ENCODE measurements around the gene RABAC1.

RABAC1 gene

GRCh38 chr19:41910240-41910991 lies 48.7 kb downstream of the RABAC1 start:
- Mint-ChIP-seq H3K36me3 (ENCODE audit: insufficient read depth) (peaks cover 65% of the 10 kb centered on the region), H3K4me3 (no peak overlapping the region), H3K27ac (peak overlapping the region; percentile 80 to 81), H3K9me3 (no peaks in the 10 kb centered on the region), H3K27me3 (peaks cover 8 to 13% of the 10 kb centered on the region in 2 donors), H3K4me1 (ENCODE audit: low read depth in 2 of 2) (peaks cover 48 to 49% of the 10 kb centered on the region in 2 donors)
- no peak for DNase-seq
- ATAC-seq (replicated peaks) = peak; percentile 4

DNA sequence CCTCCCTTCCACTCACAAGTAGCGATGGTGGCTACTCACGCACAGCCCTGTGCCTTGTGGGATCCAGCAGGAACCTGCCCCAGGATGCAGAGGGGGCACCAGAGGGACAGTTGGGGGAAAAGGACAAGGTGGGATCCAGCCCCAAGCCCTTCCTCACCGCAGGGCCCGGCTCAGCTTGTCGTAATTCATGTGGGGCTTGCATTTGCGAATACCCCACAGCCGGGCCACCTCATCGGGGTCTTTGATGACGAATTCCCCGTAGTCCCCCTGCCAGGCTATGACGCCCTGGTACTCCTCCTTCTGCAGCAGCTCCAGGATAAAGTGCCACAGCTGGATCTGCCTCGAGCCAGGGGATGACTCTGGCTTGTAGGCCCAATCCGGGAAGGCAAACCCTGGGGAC lies 49.4 kb downstream of the RABAC1 start:
- ATAC-seq (replicated peaks) (no peak), DNase-seq (no peak)
- Mint-ChIP-seq H3K27me3 (peaks cover 8 to 13% of the 10 kb centered on the region in 2 donors), H3K4me1 (ENCODE audit: low read depth in 2 of 2) (peaks cover 51 to 52% of the 10 kb centered on the region in 2 donors), H3K4me3 (no peak overlapping the region), H3K27ac (peak overlapping the region; percentile 81 to 82), H3K36me3 (ENCODE audit: insufficient read depth) (peaks cover 72% of the 10 kb centered on the region), H3K9me3 (no peaks in the 10 kb centered on the region)

DNA sequence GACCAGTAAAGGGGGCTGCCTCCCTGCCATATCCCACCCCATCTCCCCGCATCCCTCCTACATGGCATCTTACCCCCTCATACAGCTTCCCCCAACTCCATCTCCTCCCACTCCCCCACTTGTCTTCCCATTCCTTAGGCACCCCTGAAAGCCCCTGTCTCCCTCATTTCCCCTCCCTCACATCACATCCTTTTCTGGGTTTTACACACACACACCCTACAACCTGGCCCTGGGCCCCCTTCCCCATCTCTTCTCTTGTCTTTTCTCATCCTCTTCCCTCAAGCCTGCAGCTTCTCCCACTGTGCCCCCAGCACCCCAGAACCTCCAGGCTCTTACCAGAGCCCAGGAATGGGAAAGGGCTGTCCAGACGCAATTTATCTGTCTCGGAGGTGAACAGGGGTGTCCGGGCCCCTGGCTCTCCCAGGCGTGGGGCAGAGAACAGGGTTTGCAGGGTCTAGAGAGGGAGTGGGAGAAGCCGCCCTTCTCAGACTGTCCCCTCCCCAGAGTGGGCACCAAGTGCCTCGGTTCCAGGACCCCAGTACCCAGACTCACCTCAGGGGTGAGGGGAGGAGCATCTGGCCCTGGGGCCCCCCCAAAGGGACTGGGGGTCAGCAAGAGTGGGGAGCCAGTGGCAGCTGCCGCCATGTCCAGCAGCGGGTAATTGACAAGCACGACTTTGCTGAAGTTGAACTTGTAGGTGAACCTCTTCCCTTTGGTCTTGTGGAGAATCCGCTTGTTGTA lies 50.2 kb downstream of the RABAC1 start:
- ATAC-seq (replicated peaks) = no peak
- Mint-ChIP-seq H3K27me3 (peaks cover 6 to 8% of the 10 kb centered on the region in 2 donors), H3K4me3 (no peak overlapping the region), H3K9me3 (no peaks in the 10 kb centered on the region), H3K4me1 (ENCODE audit: low read depth in 2 of 2) (peaks cover 53% of the 10 kb centered on the region in 2 donors), H3K36me3 (ENCODE audit: insufficient read depth) (peaks cover 77% of the 10 kb centered on the region), H3K27ac (peak overlapping the region; percentile 67 to 82)
- DNase-seq = no peak

DNA sequence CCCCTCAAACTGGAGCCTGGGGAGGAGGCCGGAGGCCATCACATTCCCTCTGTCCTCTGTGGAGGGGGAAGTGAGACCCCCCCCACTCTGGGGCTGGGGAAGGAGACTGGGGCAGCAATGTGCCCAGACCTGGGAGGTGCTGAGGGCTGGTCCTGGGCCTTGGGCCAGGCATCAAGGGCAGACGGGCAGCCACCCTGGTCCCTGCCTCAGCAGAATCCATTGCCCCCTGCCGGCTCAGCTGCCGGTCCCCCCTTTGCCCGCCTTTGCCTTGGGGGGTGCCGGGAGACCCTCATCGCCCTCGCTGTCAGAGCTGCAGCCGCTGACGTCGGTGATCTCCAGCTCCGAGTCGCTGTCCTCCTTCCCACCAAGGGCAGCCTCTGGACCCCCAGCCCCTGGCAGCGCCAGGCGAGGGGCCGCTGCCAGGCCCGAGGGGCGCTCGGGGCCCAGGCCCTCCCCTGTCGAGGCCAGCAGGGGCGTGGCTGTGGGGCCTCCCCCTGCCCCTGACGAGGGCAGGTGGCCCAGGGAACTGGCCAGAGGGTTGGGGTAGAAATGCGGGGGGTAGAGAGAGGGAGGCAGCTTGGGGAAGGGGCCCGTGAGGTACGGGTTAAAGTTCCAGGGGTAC lies 51.0 kb downstream of the RABAC1 start:
- Mint-ChIP-seq H3K4me3 (no peak overlapping the region), H3K4me1 (ENCODE audit: low read depth in 2 of 2) (peaks cover 52 to 57% of the 10 kb centered on the region in 2 donors), H3K27me3 (peaks cover 0 to 8% of the 10 kb centered on the region in 2 donors), H3K36me3 (ENCODE audit: insufficient read depth) (peaks cover 78% of the 10 kb centered on the region), H3K9me3 (no peaks in the 10 kb centered on the region), H3K27ac (no peak overlapping the region)
- no peak for DNase-seq
- ATAC-seq (replicated peaks) = no peak

- no peaks in the 10 kb centered on the region for H3K9me3 Mint-ChIP-seq
- H3K27ac Mint-ChIP-seq = peak overlapping the region; percentile 29 to 75
- ATAC-seq (replicated peaks) (no peak), DNase-seq (no peak)
- H3K4me3 Mint-ChIP-seq = peak overlapping the region in 1 of 2 donors; percentile 3
- peaks cover 0 to 3% of the 10 kb centered on the region in 2 donors for H3K27me3 Mint-ChIP-seq
- H3K4me1 Mint-ChIP-seq (ENCODE audit: low read depth in 2 of 2) = peaks cover 47 to 52% of the 10 kb centered on the region in 2 donors
- peaks cover 85% of the 10 kb centered on the region for H3K36me3 Mint-ChIP-seq (ENCODE audit: insufficient read depth)
Measured at GRCh38 chr19:41906916-41907680, 52.0 kb downstream of the RABAC1 start.
